HG03442 (cell line): Measurements from ENCODE around the gene GUCY2F.
A peak's percentile ranks its signal among the peaks of the same experiment; 100 is the strongest.

ENCODE experiments used
- ATAC-seq: cut with Tn5 transposase; IDR thresholded peaks from one replicate; pipeline ENCODE4 v1.9.1; 2021; ENCODE audit warnings: mild to moderate bottlenecking, moderate library complexity; ENCODE audit not compliant: unreplicated experiment

Gene GUCY2F

DNA sequence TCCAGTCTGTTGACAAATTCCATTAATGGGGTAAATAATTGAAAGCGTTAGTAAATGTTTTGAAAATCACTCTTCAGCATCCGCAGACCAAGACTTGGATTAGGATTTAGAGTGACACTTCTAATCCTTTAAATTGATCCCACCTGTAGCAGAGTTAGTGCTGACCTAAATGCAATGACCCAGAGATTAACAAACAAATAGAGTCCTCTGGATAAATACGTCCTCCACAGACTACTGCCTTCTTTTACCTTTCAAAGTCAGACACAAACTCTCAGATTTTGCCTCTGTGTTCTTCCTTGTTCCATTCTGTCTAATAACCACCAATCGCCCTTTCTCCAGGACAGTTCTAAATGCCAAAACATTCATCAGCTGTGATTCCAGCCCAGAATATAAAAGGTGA lies at the start of gene GUCY2F:
Gene GUCY2F, minus strand, starts transcription at position 101 of the 400 bp plus-strand sequence. CDS start 6,150 bp downstream, outside the sequence.
- no peak for ATAC-seq

DNA sequence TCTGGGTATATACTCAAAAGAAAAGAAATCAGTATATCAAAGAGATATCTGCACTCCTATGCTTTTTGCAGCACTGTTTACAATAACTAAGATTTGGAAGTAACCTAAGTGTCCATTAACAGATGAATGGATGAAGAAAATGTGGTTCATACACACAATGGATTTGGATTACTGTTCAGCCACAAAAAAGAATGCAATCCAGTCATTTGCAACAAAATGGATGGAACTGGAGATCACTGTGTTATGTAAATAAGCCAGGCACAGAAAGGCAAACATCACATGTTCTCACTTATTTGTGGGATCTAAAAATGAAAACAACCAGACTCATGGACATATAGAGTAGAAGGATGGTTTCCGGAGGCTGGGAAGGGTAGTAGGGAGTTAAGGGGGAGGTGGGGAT lies 37.1 kb upstream of the GUCY2F start:
- ATAC-seq = no peak

DNA sequence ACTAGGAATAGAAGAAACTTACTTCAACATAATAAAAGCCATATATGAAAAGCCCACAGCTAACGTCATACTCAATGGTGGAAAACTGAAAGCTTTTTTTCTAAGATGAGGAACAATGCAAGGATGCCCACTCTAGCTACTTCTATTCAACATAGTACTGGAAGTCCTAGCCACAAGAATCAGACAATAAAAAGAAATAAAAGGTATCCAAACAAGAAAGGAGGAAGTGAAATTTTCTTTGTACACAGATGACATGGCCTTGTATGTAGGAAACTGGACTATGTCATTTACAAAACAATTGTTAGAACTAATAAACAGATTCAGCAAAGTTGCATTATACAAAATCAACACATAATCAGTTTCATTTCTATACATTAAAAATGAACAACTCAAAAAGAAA lies 29.2 kb upstream of the GUCY2F start:
- no peak for ATAC-seq

DNA sequence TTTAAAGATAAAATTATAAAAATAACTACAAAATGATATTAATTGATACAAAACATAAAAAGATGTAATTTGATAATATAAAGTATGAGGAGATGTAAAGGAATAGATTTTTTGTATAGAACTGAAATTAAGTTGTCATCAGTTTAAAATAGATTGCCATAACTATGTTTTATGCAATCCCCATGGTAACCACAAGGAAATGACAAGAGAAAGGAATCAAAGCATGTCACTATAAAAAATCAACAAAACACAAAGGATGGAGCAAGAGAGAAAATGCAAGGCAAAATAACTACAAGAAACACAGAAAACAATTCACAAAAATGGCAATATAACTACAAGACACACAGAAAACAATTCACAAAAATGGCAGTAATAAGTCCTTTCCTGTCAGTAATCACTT lies 27.0 kb upstream of the GUCY2F start:
- no peak for ATAC-seq

DNA sequence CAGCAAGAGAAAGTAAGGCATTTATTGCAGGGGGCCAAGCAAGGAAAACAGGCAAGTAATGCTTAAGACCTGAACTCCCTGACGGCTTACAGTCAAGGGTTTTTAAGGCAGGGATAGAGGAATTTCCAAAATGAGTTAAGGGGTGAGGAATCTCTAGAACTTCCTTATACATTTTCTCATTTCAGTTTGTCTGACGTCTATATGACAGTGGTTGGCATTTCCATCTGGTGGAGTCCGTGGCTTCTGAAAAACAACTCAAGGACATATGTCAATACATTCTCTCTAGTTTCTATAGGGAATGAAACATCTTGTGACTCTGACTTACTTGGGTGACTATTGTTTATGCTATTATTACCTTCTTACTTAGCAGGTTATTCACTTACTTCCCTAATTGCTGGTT lies 19.3 kb upstream of the GUCY2F start:
- no peak for ATAC-seq

DNA sequence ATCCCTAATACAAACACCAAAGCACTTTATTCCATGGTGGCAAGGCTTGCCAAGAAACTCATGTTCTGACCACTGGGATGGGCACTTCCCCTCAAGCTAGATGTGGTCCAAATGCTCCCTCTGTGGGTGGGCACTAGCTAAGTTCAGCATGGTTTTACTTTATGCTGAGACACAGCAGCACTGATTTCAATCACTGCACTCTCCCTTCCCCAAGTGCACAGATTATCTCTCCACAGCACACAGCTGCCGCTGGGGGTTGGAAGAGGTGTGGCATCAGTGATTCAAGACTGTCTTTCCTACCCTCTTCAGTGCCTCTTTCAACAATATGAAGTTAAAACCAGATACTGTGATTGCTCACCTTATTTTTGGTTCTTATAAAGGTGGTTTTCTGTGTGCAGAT lies 16.5 kb upstream of the GUCY2F start:
- ATAC-seq = no peak

DNA sequence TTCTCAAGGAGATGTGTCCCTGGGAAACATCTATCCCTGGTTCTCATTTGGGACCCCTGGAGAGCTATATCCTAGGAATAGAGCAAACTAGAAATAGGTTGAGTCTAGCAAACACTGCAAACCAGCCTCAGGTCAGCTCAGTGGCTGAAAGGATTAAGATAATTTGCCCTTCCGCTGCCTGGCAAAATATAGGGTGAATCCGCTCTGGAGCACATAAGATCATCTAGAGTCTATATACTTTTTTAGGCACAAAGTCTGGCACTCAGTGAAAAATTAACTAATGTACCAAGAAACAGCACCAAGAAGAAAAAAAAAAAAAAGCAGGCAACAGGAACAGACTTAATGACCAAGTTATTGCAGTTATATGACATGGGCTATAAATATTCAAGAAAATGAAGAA lies 7.3 kb upstream of the GUCY2F start:
- no peak for ATAC-seq

DNA sequence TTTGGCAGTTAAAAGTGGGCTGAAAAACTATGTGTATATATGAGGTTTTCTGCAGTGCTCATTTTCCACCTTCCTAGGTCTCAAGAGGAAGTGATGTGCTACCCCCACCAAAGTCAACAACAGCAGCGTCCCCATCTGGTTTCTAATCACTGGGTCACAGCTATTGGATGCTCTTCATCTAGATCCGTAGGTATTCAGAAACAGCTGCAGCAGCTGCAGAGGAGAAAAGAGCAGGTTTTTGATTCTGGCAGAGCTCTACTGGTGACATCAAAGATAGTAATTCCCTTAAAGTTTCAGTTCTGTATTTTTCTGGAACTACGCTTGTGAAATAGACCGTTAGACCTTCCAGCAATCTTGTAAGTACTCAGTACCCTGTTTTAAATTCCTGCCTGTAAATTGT lies 5.8 kb upstream of the GUCY2F start:
- ATAC-seq = peak; percentile 47

DNA sequence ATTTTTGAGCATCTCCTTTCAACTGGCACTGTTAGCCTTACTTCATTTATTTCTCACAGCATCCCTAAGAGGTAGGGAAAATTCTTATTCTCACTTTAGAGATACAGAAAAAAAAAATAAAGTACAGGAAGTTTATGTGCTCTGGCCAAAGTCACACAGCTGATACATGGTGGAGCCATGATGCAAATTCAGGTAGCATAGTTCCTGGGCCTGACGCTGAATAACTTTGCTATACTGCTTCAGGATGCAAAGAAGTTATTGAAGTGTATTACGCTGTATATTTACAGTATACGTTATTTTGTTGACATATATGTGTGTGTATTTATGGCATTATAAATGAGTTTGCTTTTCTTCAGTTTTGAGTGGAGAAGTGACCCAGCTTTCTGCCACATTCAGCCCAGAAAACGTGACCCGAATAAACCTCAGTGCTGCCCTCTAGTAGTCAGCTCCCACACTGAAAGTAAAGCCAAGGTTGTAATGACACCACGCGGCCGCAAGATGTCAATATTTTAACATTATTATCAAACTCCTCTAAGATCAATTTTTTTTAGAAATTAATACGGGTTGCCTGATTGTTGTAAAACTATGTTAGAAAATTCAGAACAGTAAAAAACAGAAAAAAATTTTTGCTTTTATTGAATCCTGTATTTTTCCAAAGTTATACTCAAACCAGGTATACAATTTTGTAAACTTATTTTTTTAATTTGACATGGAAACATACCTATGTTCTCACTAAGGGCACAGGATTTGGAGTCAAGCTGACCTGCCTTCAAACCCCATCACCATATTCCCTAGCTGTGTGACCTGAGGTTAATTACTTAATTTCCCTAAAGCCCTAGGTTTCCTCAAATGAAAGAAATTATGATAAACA lies 3.8 kb upstream of the GUCY2F start:
- ATAC-seq = no peak

DNA sequence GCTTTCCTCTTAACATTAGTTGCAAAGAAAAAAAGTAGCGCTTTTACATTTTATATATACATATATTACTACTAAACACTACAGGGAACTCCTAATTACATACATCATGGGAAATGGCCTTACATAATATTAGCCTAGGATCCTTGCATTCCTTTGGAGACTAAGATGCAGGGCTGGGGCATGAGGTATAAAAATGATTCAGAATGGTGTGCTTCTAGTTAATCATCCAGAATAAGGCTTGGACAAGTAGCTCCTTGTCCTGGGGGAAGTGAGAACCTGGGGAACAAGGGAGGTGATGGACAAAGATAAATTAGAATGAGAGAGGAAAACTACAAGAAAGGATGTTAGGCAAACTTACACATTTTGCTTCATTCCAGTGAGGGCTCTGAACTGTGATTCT lies 3.0 kb upstream of the GUCY2F start:
- no peak for ATAC-seq

DNA sequence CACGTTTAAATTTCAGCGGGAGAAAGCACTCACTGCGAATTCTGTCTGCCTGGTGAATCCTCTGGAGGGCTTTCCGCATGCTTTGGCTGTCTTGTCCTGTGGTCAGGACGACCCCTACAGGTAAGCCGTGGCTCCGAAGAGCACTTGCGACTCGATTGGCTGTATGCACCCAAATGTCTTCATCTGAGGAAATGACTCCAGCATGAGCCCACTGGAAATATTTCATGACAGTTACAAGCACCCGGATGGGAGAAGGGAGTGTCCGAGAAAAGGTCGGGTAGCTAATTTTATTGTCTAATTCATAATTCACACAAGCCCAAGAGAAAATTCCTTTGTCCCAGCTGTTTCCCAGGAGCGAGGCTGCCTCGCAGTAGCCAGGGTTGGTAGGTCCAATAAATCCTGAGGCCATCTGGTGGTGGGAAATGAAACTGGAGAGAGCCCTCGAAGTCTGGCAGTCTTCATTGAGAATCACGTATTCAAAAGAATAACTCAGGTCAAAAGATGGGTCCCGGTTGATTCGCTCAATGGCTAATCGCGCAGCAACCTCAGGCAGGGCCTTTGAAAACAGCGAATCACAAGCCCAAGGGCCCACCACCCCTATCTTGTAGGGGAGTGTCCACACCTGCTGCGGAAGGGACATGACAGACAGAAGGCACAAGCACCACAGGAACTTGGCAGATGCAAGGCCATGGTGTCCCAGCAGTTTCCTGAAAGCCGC lies 6.6 kb downstream of the GUCY2F start:
- ATAC-seq = no peak

DNA sequence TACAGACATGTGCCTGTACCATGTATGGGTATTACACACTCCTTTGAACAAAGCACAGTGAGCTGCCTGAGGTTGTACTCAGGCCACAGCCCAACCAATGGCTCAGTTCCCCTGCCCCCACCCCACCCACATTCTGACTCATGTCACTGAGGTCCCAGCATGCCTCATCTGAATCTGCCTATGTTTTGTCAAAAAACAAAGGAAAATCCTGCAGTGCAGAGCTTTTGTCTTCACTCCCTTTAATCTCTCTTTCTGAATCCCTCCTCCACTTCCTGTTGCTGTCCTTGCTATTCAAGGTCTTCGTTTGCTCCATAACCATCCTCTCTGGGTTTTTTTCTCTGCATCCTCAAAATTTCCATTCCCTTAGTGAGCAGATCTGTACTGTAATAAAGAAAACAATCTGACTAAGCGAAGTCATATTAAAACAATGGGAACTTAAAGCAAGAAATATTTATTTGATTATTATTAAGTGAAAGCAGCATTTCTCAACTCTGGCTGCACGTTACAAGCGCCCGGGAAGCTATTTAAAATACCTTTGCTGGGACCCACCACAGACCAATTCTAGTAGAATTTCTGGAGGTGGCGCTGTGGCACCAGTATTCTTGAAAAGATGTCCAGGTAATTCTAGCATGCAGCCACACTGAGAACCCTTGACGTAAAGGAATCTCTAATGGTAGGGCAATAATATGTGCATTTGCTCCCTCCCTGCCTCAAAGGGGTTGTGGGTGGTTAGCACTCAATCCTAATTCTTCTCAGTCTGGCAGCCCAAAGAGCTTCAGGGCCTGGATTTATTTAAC lies 8.7 kb downstream of the GUCY2F start:
- peak; percentile 73 for ATAC-seq

DNA sequence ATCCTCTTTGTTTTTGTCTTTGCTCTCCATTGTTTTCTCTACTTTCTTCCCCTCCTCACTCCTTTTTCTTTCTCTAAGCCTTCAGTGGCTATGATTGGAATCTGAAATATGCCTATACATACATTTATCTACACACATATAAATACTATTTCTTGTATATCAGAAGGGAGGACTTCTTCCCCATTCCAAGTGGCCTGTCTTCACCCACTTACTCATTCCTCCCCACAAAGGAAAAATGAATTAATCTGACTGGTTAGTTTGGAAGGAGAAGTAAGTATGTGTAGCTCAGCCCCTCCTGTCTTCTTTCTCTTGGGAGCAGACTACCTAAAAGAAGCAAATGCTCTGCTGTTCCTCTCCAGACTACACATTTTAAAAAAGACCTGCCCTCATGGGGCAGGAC lies 17.7 kb downstream of the GUCY2F start:
- no peak for ATAC-seq

DNA sequence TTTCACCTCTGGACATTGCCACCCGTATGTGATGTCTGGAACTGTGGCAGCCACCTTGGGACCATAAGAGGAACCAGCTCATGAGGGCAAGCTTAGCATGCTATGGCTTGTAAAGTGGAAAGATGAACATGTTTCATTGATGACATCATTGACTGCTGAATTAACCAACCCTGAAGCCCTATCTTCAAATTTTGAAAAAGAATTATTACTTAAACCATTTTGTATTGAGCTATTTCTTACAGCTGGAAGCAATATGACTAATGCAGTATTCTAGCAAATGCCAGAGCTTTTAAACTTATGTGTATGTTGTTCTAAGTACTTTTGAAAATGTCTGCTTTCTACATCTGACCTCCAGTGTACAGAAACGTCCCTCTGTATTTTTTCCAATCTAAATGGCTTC lies 18.1 kb downstream of the GUCY2F start:
- no peak for ATAC-seq

DNA sequence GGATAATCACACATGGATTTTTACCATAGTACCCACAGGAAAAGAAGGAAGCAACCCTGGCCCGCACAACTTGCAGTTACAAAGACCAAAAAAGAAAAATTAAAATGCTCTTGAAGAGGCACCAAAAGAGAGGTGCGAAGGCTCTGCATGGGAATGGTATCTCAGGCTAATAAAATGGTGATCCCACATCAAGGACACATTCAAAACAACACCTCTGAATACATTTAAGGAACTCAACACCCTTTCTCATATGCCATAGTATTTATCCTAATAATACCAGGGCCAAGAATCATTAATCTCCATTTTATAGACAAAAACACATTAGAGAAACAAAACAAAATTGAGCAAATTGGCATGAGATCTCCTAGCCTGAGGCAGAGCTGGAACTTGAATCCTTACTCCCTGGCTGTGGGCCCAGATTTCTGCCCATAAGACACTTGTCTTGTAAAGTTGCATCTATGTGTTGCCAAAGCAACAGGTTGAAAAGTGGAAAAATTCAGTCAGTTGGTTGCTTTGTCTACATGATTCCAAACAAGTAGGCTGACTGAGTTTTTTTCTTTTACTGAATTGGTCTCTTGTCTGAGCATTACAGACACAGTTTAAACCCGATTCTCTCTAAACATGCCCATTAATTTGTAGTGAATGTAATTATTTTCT lies 33.5 kb downstream of the GUCY2F start:
- no peak for ATAC-seq

DNA sequence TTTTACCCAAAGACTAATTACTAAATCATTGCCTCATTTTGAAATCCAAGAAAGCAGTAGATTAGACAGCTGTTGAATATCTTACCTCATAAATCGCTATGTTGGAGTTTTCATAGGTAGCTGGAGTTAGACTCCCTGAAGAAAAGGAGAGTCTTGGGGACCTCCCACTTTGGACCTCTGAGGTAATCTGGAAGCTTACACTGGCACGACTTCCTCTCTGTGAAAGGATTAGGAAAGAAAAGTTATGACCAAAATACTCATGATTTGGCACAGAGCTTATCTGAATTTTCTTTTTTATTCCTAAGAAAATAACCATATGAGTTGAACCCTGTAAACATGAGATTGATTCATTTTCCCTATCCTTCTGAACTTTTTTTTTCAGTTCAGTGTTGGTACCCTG lies 40.6 kb downstream of the GUCY2F start:
- no peak for ATAC-seq

DNA sequence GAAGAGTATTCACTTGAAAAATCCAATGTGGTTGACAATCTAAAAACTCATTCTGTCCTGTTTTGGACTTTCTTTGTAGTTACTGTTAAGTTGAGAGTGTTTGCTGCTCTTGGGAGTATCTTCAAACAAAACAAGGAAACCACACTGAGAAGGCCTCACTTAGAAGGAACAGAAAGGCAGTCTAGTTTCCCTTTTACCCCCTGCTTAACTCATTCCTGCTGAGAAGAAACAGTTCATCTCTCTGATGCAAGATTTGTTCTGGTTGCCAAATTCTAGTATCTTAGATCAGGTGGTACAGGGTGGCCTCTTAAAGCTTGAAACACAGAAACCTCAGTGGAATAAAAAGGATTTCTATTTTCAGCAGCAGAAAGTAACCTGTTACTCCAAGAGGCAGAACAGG lies 41.4 kb downstream of the GUCY2F start:
- ATAC-seq = peak; percentile 87

DNA sequence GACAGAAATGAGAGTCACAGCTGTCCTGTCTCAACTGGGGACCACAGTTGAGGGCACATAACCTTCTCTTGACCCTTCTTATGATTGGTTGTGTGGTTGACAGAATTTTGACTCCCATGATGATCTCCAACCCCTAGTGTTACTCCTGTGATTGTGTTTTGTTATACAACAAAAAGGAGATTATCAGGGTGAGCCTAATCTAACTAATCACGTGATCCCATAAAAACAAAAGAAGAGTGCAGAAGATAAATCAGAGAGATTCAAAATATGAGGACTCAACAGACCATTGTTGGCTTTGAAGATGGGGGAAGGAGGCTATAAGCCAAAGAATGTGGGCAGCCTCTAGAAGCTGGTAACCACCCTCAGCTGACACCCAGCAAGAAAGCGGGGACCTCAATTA lies 72.7 kb downstream of the GUCY2F start:
- no peak for ATAC-seq

DNA sequence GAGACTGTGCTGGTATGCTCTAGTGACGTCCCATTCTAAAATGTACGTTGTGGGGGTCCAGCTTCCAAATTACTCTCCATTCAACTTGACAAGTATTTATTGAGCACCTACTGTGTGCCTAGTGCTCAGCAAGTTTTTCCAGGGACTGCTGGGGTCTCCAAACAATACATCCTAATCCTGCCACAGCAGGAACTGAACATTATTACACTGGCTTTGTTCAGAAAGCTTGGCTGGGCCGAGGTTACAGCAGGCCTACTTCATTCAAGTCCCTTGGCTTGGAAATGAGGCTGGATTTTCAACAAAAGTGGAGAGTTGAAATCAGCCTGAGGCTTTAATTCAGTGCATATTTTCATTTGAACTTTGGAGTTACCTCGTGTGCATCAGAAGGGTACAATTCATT lies 78.0 kb downstream of the GUCY2F start:
- no peak for ATAC-seq

DNA sequence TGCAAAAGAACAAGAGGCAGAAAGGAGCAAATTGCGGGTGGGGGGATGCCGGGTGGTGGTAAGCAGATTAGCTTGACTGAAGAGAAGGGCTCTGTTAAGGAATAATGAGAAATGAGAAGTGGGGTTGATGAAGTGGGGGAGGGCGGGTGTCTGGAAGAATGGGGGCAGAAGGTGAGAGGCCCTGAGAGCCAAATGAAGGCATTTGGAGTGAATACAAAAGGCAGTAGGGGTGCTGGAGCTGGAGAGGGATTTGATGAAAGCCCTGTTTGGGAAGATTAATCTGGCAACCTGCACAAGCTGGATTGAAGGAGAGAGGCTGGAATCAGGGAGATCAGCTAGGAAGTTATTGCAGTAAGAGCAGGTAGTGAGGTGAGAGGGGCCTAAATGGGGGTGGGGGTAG lies 82.1 kb downstream of the GUCY2F start:
- ATAC-seq = no peak

DNA sequence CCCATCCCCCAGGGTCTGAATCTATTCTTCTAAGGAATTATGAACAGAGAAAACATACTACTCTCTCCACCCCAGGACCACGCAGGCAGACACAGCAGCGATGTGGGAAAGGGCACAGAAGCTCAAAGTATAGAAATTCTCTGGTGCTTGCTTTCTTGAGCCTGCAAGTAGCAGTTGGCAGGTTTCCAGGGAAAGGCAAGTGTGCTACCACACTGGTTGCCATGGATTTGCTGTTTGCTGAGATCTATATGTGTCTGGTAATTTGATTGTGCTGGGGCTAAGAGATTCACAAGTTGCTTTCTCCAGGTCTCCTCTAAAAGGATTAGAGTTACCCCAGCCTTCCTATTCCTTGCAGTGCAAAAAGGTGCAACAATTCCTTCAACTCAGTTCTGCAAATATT lies 83.1 kb downstream of the GUCY2F start:
- no peak for ATAC-seq
